Measurements from ENCODE around the gene SEMA5B. TPM values are rescaled to one million over a fixed set of nuclear protein-coding genes. Genes with fewer than 3 reads are reported as not detected.

The SEMA5B gene
- total and polyA plus RNA-seq, 2 experiments from 2014 or later: 8.0 to 26.8 TPM

DNA sequence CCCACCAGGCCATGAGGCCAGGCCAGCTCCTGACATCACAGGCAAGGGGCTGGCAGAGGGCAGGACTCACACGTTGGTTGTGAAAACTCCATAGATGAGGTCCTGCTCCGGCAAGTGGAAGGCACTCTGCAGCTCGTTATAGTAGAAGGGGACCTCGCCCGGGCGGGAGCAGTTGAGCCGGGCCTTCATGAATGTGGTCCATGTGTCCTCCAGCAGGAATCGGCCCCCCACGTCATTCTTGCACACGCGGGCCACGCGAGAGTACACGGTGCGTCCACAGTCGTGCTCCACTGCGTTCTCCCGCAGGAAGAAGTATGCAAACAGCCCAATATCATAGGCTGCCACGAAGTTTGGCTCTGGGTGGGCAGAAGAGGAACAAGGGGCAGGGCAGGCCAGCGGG, 101.2 kb downstream of the SEMA5B start:
- H3K27me3 ChIP-seq (ENCODE audit: insufficient read depth): peaks cover 24% of the 10 kb centered on the region
- no peaks in the 10 kb centered on the region for H3K36me3 ChIP-seq (ENCODE audit: insufficient read depth)
- Mint-ChIP-seq H3K4me3 (no peak overlapping the region), H3K4me1 (no peaks in the 10 kb centered on the region; the same call in 2 of the 3 replicates), H3K27me3 (ENCODE audit: insufficient read depth, low read depth, poor library complexity) (peaks cover 12% of the 10 kb centered on the region), H3K27ac (no peak overlapping the region), H3K9me3 (no peaks in the 10 kb centered on the region), H3K36me3 (ENCODE audit: low read depth) (no peaks in the 10 kb centered on the region)
- no peaks in the 10 kb centered on the region; the same call in 1 of the 2 replicates for H4K20me1 ChIP-seq (replicated peaks; ENCODE audit: insufficient read depth)
- ATAC-seq (no peak), DNase-seq (ENCODE audit: low spot score) (no peak)
- no peaks in the 10 kb centered on the region for H3K79me2 ChIP-seq (replicated peaks; ENCODE audit: insufficient read depth)
- H3K4me2 ChIP-seq: no peak overlapping the region
- no peak overlapping the region for H3K27ac ChIP-seq (ENCODE audit: low read depth)
- H3K9me2 ChIP-seq (ENCODE audit: insufficient read depth): no peaks in the 10 kb centered on the region
- TF ChIP-seq, protein P1, sequence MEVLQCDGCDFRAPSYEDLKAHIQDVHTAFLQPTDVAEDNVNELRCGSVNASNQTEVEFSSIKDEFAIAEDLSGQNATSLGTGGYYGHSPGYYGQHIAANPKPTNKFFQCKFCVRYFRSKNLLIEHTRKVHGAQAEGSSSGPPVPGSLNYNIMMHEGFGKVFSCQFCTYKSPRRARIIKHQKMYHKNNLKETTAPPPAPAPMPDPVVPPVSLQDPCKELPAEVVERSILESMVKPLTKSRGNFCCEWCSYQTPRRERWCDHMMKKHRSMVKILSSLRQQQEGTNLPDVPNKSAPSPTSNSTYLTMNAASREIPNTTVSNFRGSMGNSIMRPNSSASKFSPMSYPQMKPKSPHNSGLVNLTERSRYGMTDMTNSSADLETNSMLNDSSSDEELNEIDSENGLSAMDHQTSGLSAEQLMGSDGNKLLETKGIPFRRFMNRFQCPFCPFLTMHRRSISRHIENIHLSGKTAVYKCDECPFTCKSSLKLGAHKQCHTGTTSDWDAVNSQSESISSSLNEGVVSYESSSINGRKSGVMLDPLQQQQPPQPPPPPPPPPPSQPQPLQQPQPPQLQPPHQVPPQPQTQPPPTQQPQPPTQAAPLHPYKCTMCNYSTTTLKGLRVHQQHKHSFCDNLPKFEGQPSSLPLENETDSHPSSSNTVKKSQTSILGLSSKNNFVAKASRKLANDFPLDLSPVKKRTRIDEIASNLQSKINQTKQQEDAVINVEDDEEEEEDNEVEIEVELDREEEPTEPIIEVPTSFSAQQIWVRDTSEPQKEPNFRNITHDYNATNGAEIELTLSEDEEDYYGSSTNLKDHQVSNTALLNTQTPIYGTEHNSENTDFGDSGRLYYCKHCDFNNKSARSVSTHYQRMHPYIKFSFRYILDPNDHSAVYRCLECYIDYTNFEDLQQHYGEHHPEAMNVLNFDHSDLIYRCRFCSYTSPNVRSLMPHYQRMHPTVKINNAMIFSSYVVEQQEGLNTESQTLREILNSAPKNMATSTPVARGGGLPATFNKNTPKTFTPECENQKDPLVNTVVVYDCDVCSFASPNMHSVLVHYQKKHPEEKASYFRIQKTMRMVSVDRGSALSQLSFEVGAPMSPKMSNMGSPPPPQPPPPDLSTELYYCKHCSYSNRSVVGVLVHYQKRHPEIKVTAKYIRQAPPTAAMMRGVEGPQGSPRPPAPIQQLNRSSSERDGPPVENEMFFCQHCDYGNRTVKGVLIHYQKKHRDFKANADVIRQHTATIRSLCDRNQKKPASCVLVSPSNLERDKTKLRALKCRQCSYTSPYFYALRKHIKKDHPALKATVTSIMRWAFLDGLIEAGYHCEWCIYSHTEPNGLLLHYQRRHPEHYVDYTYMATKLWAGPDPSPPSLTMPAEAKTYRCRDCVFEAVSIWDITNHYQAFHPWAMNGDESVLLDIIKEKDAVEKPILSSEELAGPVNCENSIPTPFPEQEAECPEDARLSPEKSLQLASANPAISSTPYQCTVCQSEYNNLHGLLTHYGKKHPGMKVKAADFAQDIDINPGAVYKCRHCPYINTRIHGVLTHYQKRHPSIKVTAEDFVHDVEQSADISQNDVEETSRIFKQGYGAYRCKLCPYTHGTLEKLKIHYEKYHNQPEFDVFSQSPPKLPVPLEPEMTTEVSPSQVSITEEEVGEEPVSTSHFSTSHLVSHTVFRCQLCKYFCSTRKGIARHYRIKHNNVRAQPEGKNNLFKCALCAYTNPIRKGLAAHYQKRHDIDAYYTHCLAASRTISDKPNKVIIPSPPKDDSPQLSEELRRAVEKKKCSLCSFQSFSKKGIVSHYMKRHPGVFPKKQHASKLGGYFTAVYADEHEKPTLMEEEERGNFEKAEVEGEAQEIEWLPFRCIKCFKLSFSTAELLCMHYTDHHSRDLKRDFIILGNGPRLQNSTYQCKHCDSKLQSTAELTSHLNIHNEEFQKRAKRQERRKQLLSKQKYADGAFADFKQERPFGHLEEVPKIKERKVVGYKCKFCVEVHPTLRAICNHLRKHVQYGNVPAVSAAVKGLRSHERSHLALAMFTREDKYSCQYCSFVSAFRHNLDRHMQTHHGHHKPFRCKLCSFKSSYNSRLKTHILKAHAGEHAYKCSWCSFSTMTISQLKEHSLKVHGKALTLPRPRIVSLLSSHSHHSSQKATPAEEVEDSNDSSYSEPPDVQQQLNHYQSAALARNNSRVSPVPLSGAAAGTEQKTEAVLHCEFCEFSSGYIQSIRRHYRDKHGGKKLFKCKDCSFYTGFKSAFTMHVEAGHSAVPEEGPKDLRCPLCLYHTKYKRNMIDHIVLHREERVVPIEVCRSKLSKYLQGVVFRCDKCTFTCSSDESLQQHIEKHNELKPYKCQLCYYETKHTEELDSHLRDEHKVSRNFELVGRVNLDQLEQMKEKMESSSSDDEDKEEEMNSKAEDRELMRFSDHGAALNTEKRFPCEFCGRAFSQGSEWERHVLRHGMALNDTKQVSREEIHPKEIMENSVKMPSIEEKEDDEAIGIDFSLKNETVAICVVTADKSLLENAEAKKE (CRISPR knock-in tag; IDR thresholded peaks at IDR 0.05): no peak
- TF ChIP-seq, protein P2, sequence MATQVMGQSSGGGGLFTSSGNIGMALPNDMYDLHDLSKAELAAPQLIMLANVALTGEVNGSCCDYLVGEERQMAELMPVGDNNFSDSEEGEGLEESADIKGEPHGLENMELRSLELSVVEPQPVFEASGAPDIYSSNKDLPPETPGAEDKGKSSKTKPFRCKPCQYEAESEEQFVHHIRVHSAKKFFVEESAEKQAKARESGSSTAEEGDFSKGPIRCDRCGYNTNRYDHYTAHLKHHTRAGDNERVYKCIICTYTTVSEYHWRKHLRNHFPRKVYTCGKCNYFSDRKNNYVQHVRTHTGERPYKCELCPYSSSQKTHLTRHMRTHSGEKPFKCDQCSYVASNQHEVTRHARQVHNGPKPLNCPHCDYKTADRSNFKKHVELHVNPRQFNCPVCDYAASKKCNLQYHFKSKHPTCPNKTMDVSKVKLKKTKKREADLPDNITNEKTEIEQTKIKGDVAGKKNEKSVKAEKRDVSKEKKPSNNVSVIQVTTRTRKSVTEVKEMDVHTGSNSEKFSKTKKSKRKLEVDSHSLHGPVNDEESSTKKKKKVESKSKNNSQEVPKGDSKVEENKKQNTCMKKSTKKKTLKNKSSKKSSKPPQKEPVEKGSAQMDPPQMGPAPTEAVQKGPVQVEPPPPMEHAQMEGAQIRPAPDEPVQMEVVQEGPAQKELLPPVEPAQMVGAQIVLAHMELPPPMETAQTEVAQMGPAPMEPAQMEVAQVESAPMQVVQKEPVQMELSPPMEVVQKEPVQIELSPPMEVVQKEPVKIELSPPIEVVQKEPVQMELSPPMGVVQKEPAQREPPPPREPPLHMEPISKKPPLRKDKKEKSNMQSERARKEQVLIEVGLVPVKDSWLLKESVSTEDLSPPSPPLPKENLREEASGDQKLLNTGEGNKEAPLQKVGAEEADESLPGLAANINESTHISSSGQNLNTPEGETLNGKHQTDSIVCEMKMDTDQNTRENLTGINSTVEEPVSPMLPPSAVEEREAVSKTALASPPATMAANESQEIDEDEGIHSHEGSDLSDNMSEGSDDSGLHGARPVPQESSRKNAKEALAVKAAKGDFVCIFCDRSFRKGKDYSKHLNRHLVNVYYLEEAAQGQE (IDR thresholded peaks at IDR 0.05; ENCODE audit: unreplicated experiment): no peak
- TF ChIP-seq, protein P3, sequence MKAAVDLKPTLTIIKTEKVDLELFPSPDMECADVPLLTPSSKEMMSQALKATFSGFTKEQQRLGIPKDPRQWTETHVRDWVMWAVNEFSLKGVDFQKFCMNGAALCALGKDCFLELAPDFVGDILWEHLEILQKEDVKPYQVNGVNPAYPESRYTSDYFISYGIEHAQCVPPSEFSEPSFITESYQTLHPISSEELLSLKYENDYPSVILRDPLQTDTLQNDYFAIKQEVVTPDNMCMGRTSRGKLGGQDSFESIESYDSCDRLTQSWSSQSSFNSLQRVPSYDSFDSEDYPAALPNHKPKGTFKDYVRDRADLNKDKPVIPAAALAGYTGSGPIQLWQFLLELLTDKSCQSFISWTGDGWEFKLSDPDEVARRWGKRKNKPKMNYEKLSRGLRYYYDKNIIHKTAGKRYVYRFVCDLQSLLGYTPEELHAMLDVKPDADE (IDR thresholded peaks at IDR 0.05): no peak
- TF ChIP-seq EZH2 (IDR thresholded peaks at IDR 0.05; ENCODE audit: low read depth, unreplicated experiment) (no peak), ZNF114 (CRISPR knock-in tag; IDR thresholded peaks at IDR 0.05) (no peak), POLR2AphosphoS5 (IDR thresholded peaks at IDR 0.05; ENCODE audit: low read depth) (no peak)
- TF ChIP-seq, protein P4, sequence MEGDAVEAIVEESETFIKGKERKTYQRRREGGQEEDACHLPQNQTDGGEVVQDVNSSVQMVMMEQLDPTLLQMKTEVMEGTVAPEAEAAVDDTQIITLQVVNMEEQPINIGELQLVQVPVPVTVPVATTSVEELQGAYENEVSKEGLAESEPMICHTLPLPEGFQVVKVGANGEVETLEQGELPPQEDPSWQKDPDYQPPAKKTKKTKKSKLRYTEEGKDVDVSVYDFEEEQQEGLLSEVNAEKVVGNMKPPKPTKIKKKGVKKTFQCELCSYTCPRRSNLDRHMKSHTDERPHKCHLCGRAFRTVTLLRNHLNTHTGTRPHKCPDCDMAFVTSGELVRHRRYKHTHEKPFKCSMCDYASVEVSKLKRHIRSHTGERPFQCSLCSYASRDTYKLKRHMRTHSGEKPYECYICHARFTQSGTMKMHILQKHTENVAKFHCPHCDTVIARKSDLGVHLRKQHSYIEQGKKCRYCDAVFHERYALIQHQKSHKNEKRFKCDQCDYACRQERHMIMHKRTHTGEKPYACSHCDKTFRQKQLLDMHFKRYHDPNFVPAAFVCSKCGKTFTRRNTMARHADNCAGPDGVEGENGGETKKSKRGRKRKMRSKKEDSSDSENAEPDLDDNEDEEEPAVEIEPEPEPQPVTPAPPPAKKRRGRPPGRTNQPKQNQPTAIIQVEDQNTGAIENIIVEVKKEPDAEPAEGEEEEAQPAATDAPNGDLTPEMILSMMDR (conservative IDR thresholded peaks at IDR 0.05; ENCODE audit: low read depth in 2 of 2): no peak
- H2AFZ ChIP-seq: no peak overlapping the region
- H3F3A ChIP-seq (replicated peaks; ENCODE audit: low read depth): no peaks in the 10 kb centered on the region
- no peaks in the 10 kb centered on the region for H3K4me1 ChIP-seq (ENCODE audit: insufficient read depth)
- H3K4me3 ChIP-seq: no peak overlapping the region
